B cell (primary cell): ENCODE data around the gene CNKSR2. TPM values are rescaled to one million over a fixed set of nuclear protein-coding genes. Genes with fewer than 3 reads are reported as not detected.

Source experiments
- ATAC-seq: fragments of 200-7000 bp; cut with Tn5 transposase; one replicate; pipeline ENCODE4 v1.10.0; 2021; ENCODE audit warnings: low read depth, mild to moderate bottlenecking, moderate number of reproducible peaks, moderate library complexity
- CTCF ChIA-PET: fragments of 350-600 bp; sonication (Branson Sonifier 250); formaldehyde crosslinking; loops from one replicate; lab custom pipeline; 2021; ENCODE audit warnings: antibody characterized with exemption, inconsistent platforms; lab: Charles Lee
- POLR2A ChIA-PET: fragments of 350-600 bp; sonication (Branson Sonifier 250); formaldehyde crosslinking; loops from one replicate; lab custom pipeline; 2021; ENCODE audit warnings: antibody characterized with exemption; lab: Charles Lee
- DNase-seq: peaks from one replicate; pipeline ENCODE4 v3.0.0; 2013
- H2AFZ ChIP-seq: 2 replicates; pipeline ENCODE4 v1.6.1; 2012; ENCODE audit warnings: mild to moderate bottlenecking, low read depth, low read length; ENCODE audit not compliant: insufficient read depth, poor library complexity, severe bottlenecking
- H3K27ac ChIP-seq, 2 donors: 1 replicate in 1 of 2; 2 replicates in 1 of 2; pipeline ENCODE4 v1.5.1; 2012 to 2013; ENCODE audit warnings: low read length in 2 of 2, mild to moderate bottlenecking in 2 of 2, moderate library complexity in 1 of 2
- H3K27me3 ChIP-seq, 4 experiments: fragments of 200-600 bp in 1 of 4; sonication (generic) in 1 of 4; replicated peaks in 1 of 4; 1 replicate in 2 of 4; 2 replicates in 2 of 4; pipeline versions ENCODE4 v1.6.1 to v1.7.0; 2013 to 2016; ENCODE audit warnings: low read length in 3 of 4, mild to moderate bottlenecking in 2 of 4, mixed read lengths in 1 of 4, moderate library complexity in 1 of 4; ENCODE audit not compliant: insufficient read depth in 4 of 4, control insufficient read depth in 3 of 4; ENCODE audit errors: control extremely low read depth in 1 of 4
- H3K36me3 ChIP-seq, 2 experiments: replicated peaks in 1 of 2; 1 replicate in 1 of 2; 2 replicates in 1 of 2; pipeline versions ENCODE4 v1.6.1 to v1.7.1; 2013; ENCODE audit warnings: low read length in 1 of 2; ENCODE audit not compliant: insufficient read depth in 2 of 2, control insufficient read depth in 1 of 2; ENCODE audit errors: control extremely low read depth in 1 of 2, extremely low read depth in 1 of 2
- H3K4me1 ChIP-seq, 2 donors: fragments of 200-600 bp in 1 of 2; sonication (generic) in 1 of 2; 1 replicate in 1 of 2; 2 replicates in 1 of 2; pipeline versions ENCODE4 v1.5.1 to v1.6.1; 2013 to 2017; ENCODE audit warnings: low read length in 2 of 2; ENCODE audit not compliant: control insufficient read depth in 2 of 2, insufficient read depth in 2 of 2
- H3K4me2 ChIP-seq: replicated peaks from 2 replicates; pipeline ENCODE3; 2012; ENCODE audit warnings: mild to moderate bottlenecking, low read depth, low read length; ENCODE audit not compliant: poor library complexity, severe bottlenecking
- H3K4me3 ChIP-seq, 5 experiments: fragments of 200-600 bp in 1 of 5; sonication (generic) in 1 of 5; 1 replicate in 3 of 5; 2 replicates in 2 of 5; pipeline versions ENCODE4 v1.5.1 to v1.7.0; 2011 to 2016; ENCODE audit warnings: low read length in 4 of 5, mild to moderate bottlenecking in 4 of 5, low read depth in 2 of 5, control low read depth in 1 of 5, moderate library complexity in 1 of 5; ENCODE audit not compliant: insufficient read depth in 1 of 5; ENCODE audit errors: control extremely low read depth in 1 of 5, extremely low read depth in 1 of 5
- H3K79me2 ChIP-seq: fragments of 200-600 bp; sonication (generic); one replicate; pipeline ENCODE4 v1.6.0; 2016; ENCODE audit warnings: low read length; ENCODE audit not compliant: control insufficient read depth, insufficient read depth
- H3K9ac ChIP-seq: fragments of 200-600 bp; sonication (generic); 2 replicates; pipeline ENCODE4 v1.6.1; 2017; ENCODE audit warnings: mild to moderate bottlenecking, low read length, moderate library complexity
- H3K9me3 ChIP-seq, 3 donors: one replicate each; pipeline versions ENCODE4 v1.6.1 to v1.7.1; 2013; ENCODE audit warnings: low read length in 2 of 3; ENCODE audit not compliant: control insufficient read depth in 2 of 3, insufficient read depth in 1 of 3; ENCODE audit errors: control extremely low read depth in 1 of 3
- H4K20me1 ChIP-seq: 2 replicates; pipeline ENCODE4 v1.6.0; 2012; ENCODE audit warnings: mild to moderate bottlenecking, low read length; ENCODE audit not compliant: insufficient read depth, control insufficient read depth, poor library complexity, severe bottlenecking
- H3K27ac Mint-ChIP-seq: one replicate; pipeline ENCODE4 v1.8.0; 2021; ENCODE audit warnings: mixed read lengths
- H3K27me3 Mint-ChIP-seq: one replicate; pipeline ENCODE4 v1.8.0; 2021; ENCODE audit warnings: mixed read lengths
- H3K4me1 Mint-ChIP-seq: one replicate; pipeline ENCODE4 v1.8.0; 2021; ENCODE audit warnings: mixed read lengths
- H3K4me3 Mint-ChIP-seq: one replicate; pipeline ENCODE4 v1.8.0; 2021; ENCODE audit warnings: mixed read lengths
- H3K9me3 Mint-ChIP-seq: one replicate; pipeline ENCODE4 v1.8.0; 2022; ENCODE audit warnings: mixed read lengths; ENCODE audit not compliant: insufficient read depth
- CTCF ChIP-seq: fragments of 200-600 bp; IDR thresholded peaks from one replicate; pipeline ENCODE4 v1.8.0; 2022; ENCODE audit warnings: antibody characterized with exemption, mild to moderate bottlenecking
- EZH2 ChIP-seq: IDR thresholded peaks from 2 replicates; pipeline ENCODE4 v1.6.1; 2012; ENCODE audit warnings: borderline replicate concordance, low read depth, mild to moderate bottlenecking, moderate library complexity, low read length; ENCODE audit not compliant: insufficient read depth, poor library complexity, severe bottlenecking
- WGBS: methylation state at CpG from one replicate; pipeline ENCODE4 v1.1.5; 2013; ENCODE audit warnings: missing lambda C conversion rate; ENCODE audit not compliant: insufficient coverage; 5-methylcytosine and 5-hydroxymethylcytosine counted together
- intact Hi-C: fragments of 100-400 bp; cut with micrococcal nuclease; formaldehyde crosslinking; loops from one replicate; pipeline ENCODE4 v1.10.0; 2022
- polyA plus RNA-seq: library from polyadenylated mRNA; depleted of rRNA; stranded (reverse); fragments of >200 nt; gene quantifications from 2 replicates; pipeline ENCODE4 v1.2.3, GENCODE V29; 2012
- total RNA-seq, 2 donors: library from RNA; stranded (reverse); fragments of 120-200 nt in 1 of 2; gene quantifications; 1 replicate in 1 of 2; 2 replicates in 1 of 2; pipeline versions ENCODE4 v1.2.3 to v1.2.4, GENCODE V29; 2013 to 2022

Gene CNKSR2
- total and polyA plus RNA-seq, 2 donors (not counting 1 experiment from before 2014, with no cell fraction given): 11.5 to 18.8 TPM

- ATAC-seq (no peak), DNase-seq (no peak)
- Histone ChIP-seq H3K9me3 (no peaks in the 10 kb centered on the region), H4K20me1 (no peaks in the 10 kb centered on the region), H3K4me3 (no peak overlapping the region), H3K79me2 (no peaks in the 10 kb centered on the region), H3K27ac (no peak overlapping the region), H3K9ac (no peak overlapping the region), H3K36me3 (no peaks in the 10 kb centered on the region), H3K27me3 (peaks cover 0 to 3% (median 0%) of the 10 kb centered on the region in 4 experiments), H3K4me2 (no peak overlapping the region), H3K4me1 (no peaks in the 10 kb centered on the region), H2AFZ (no peak overlapping the region)
- intact Hi-C loops: no loop called here
- no peaks in the 10 kb centered on the region for H3K4me1 Mint-ChIP-seq
- H3K9me3 Mint-ChIP-seq: no peaks in the 10 kb centered on the region
- 20% methylated on average over 1 of the region's 2 CpGs for WGBS
- H3K27me3 Mint-ChIP-seq: no peaks in the 10 kb centered on the region
- TF ChIP-seq CTCF: no peak
- TF ChIP-seq EZH2: no peak
- H3K27ac Mint-ChIP-seq: no peak overlapping the region
- no peak overlapping the region for H3K4me3 Mint-ChIP-seq
- ChIA-PET POLR2A (no interaction called here), CTCF (no interaction called here)
Observed at GRCh38 chrX:21675931-21676330, 301.7 kb downstream of the CNKSR2 start.

- Mint-ChIP-seq H3K4me1 (no peaks in the 10 kb centered on the region), H3K9me3 (no peaks in the 10 kb centered on the region), H3K4me3 (no peak overlapping the region), H3K27me3 (no peaks in the 10 kb centered on the region), H3K27ac (no peak overlapping the region)
- Histone ChIP-seq H3K36me3 (no peaks in the 10 kb centered on the region), H3K9me3 (no peaks in the 10 kb centered on the region), H2AFZ (no peak overlapping the region), H3K4me1 (no peaks in the 10 kb centered on the region), H3K4me3 (no peak overlapping the region), H4K20me1 (no peaks in the 10 kb centered on the region), H3K27ac (no peak overlapping the region), H3K79me2 (no peaks in the 10 kb centered on the region), H3K27me3 (peaks cover 0 to 3% (median 0%) of the 10 kb centered on the region in 4 experiments), H3K4me2 (no peak overlapping the region), H3K9ac (no peak overlapping the region)
- ChIA-PET CTCF (no interaction called here), POLR2A (no interaction called here)
- TF ChIP-seq EZH2 (no peak), CTCF (no peak)
- intact Hi-C loops: no loop called here
- no peak for DNase-seq
- ATAC-seq: no peak
- 80% methylated on average over 1 of the region's 4 CpGs for WGBS
Observed at GRCh38 chrX:21678048-21678612, 303.9 kb downstream of the CNKSR2 start.
